Ovary (tissue), 3 donors: ENCODE results near the gene CDC40.

Experiments
- CTCF ChIP-seq, 3 donors: fragments of 450-650 bp in 2 of 3; fragments of 200-600 bp in 1 of 3; IDR thresholded peaks; one replicate each; pipeline versions ENCODE4 v1.5.1 to v1.8.0; 2016 to 2022; ENCODE audit warnings: antibody characterized with exemption in 3 of 3, mild to moderate bottlenecking in 1 of 3
- POLR2A ChIP-seq: fragments of 450-650 bp; IDR thresholded peaks from one replicate; pipeline ENCODE4 v1.6.1; 2017; ENCODE audit warnings: antibody characterized with exemption, mild to moderate bottlenecking, moderate library complexity
- donor health status: DM: no; HTN: no; CAD: no.

GRCh38 chr6:110181131-110182030, 1.2 kb downstream of the CDC40 start:
- TF ChIP-seq CTCF (IDR thresholded peaks at IDR 0.05) (no peak), POLR2A (no peak)
